ENCODE results near the gene PAX8. TPM values are rescaled to one million over a fixed set of nuclear protein-coding genes. Genes with fewer than 3 reads are reported as not detected.

The PAX8 gene
- total RNA-seq, 3 donors from 2014 or later: under 0.01 to 2.6 (median 1.0) TPM

DNA sequence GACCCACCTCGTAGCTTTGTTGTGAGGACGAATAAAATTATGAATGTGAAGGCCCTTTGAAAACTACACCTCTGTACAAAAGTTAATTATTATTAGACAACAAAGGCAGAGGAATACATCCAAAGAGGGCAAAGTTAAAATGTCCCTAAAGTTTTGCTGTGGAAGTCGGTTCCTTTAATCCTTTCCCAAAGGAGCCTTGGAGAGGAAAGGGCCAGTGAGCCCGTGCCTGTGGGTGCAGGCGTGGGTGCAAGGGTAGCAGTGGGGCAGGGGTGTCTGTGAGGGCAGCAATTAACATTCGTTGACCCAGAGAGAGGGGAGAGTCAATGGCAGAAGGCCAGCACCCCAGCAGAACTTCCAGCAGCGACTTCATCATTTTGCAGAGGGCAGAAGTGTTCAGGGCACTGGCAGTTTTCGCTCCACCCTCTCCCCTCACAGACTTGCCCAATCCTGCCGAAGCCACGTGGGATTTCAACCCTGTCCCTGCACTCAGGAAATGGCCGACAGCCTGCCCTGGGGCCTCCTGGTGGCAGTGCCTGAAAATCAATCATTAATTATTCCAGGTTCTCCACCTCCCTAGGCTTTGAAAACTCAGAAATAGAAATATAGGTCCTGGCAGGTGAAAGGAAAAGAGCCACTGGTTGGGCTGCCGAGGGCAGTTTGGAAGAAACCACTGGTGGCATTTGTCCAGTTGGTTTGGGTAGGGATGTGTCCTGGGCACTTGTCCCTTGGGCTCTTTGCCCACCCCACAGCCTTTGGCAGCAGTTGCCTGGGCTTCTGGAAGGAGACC is 4.2 kb upstream of the PAX8 start:
- intact Hi-C loops (cut with DNase I; ENCODE audit: low total_unique reads): loop anchor here (2.0 kb wide), 1 partner anchor 26 kb away; no protein-coding TSS in a partner anchor
- no peak for TF ChIP-seq POLR2A (IDR thresholded peaks at IDR 0.05)
- no peak for TF ChIP-seq POLR2AphosphoS5 (IDR thresholded peaks at IDR 0.05)
- TF ChIP-seq, protein P1, sequence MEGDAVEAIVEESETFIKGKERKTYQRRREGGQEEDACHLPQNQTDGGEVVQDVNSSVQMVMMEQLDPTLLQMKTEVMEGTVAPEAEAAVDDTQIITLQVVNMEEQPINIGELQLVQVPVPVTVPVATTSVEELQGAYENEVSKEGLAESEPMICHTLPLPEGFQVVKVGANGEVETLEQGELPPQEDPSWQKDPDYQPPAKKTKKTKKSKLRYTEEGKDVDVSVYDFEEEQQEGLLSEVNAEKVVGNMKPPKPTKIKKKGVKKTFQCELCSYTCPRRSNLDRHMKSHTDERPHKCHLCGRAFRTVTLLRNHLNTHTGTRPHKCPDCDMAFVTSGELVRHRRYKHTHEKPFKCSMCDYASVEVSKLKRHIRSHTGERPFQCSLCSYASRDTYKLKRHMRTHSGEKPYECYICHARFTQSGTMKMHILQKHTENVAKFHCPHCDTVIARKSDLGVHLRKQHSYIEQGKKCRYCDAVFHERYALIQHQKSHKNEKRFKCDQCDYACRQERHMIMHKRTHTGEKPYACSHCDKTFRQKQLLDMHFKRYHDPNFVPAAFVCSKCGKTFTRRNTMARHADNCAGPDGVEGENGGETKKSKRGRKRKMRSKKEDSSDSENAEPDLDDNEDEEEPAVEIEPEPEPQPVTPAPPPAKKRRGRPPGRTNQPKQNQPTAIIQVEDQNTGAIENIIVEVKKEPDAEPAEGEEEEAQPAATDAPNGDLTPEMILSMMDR (IDR thresholded peaks at IDR 0.05): peak in 2 of 3 donors; percentile 20 to 27
- no peaks in the 10 kb centered on the region for H3K36me3 ChIP-seq
- H3K4me1 ChIP-seq: no peaks in the 10 kb centered on the region
- H3K27ac ChIP-seq: peak overlapping the region; percentile 69 to 80
- peak in 1 of 2 donors; percentile 67 for DNase-seq (ENCODE audit: low spot score in 2 of 2)
- H3K9me3 ChIP-seq: no peaks in the 10 kb centered on the region
- H3K4me3 ChIP-seq: no peak overlapping the region
- peaks cover 0 to 7% of the 10 kb centered on the region in 2 donors for H3K27me3 ChIP-seq

DNA sequence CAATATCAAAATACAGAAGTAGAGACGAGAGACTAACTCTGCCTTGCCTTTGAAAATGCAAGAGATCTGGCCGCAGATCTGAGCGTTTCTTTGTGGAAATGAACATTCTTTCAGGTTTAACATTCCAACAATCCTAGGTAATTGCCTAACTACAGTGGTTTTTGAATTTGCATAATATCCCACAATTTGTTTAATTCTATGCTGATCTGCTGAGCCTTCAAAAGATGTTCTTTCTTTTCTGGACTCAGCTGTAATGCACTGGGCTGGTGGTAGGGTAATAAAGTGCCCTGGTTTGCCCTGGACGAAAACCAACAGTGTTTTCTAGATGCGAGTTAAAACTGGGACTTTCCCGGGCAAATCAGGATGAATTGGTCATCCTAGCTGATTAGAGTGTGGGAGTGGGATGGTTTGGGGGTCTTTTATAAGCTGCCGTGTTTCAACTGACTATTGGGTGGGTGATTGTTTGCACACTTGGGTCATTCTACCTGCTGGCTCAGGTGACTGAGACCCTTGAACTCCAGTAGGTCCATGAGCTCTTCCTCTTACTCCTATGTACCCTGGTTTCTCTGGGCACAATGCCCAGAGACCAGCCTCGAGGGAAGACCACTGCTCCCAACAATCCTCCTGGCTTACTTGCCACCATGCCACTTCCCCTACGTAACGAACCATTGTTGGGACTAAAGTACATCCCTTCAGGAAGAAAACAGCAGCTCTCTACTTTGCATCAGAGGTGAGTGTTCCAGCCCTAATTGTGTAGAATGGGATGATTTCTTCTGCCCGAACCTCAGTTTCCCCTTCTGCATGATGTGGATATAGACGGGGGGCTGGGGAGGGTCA is 3.4 kb upstream of the PAX8 start:
- no peaks in the 10 kb centered on the region for H3K9me3 ChIP-seq
- TF ChIP-seq, protein P1 (IDR thresholded peaks at IDR 0.05): no peak
- no peak for TF ChIP-seq POLR2A (IDR thresholded peaks at IDR 0.05)
- no peak for TF ChIP-seq POLR2AphosphoS5 (IDR thresholded peaks at IDR 0.05)
- peak overlapping the region; percentile 69 to 80 for H3K27ac ChIP-seq
- H3K36me3 ChIP-seq: no peaks in the 10 kb centered on the region
- H3K4me3 ChIP-seq: no peak overlapping the region
- intact Hi-C loops (cut with DNase I; ENCODE audit: low total_unique reads): loop anchor here (2.0 kb wide), 1 partner anchor 27 kb away; no protein-coding TSS in a partner anchor
- no peak for DNase-seq (ENCODE audit: low spot score in 2 of 2)
- H3K4me1 ChIP-seq: peaks cover 0 to 3% of the 10 kb centered on the region in 2 donors
- peaks cover 4 to 15% of the 10 kb centered on the region in 2 donors for H3K27me3 ChIP-seq

DNA sequence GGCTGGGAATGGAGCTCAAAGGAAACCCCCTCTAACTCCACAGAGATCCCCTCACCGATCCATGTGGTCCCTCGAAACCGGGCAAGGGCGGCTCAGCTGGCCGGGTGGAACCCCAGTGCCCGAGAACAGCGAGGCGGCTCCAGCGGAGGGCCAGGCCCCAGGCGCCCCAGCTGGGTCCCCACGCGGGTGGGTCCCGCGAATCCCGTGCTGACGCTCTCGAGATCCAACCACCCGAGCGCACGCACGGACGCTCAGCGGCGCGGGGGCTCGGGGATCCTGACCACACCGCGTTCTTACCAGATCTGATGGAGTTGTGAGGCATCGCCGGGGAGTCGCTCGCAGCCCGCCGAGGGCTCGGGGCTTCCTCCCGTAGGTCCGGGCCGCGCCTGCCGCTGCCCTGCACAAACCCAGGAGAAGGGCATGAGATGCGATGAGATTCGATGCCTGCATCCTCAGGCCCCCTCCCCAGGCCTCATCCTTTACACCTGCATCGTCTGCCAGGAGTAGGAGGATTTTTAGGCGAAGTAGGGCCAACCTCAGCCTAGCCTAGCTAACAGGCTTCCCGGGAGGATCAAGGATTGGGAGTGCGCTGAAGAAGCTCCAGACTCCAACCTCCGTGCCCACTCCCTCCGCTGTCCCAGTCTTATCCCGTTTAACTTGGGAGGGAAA is 514 bp downstream of the PAX8 start:
- Histone ChIP-seq H3K27ac (no peak overlapping the region), H3K36me3 (no peaks in the 10 kb centered on the region), H3K27me3 (peaks cover 9 to 51% of the 10 kb centered on the region in 2 donors), H3K4me3 (no peak overlapping the region), H3K9me3 (no peaks in the 10 kb centered on the region), H3K4me1 (peaks cover 0 to 3% of the 10 kb centered on the region in 2 donors)
- TF ChIP-seq POLR2AphosphoS5 (IDR thresholded peaks at IDR 0.05): no peak
- TF ChIP-seq, protein P1 (IDR thresholded peaks at IDR 0.05): no peak
- no peak for TF ChIP-seq POLR2A (IDR thresholded peaks at IDR 0.05)
- no peak for DNase-seq (ENCODE audit: low spot score in 2 of 2)
- intact Hi-C loops (cut with DNase I; ENCODE audit: low total_unique reads): no loop called here

- H3K4me3 ChIP-seq: peak overlapping the region in 1 of 3 donors; percentile 22
- H3K27ac ChIP-seq: no peak overlapping the region
- peaks cover 0 to 3% of the 10 kb centered on the region in 2 donors for H3K4me1 ChIP-seq
- H3K9me3 ChIP-seq: no peaks in the 10 kb centered on the region
- intact Hi-C loops (cut with DNase I; ENCODE audit: low total_unique reads): no loop called here
- no peaks in the 10 kb centered on the region for H3K36me3 ChIP-seq
- H3K27me3 ChIP-seq: peaks cover 9 to 57% of the 10 kb centered on the region in 2 donors
- DNase-seq (ENCODE audit: low spot score in 2 of 2): no peak
- TF ChIP-seq, protein P1 (IDR thresholded peaks at IDR 0.05): no peak
These were observed 1.1 kb downstream of the PAX8 start for GRCh38 chr2:113277474-113278072.
